ENCODE measurements around the gene ALX3.

GRCh38 chr1:110032327-110032726 lies 38.1 kb downstream of the ALX3 start:
- no peak for TF ChIP-seq CTCF (conservative IDR thresholded peaks at IDR 0.05; ENCODE audit: low read length)
- no peak for TF ChIP-seq EZH2phosphoT487 (IDR thresholded peaks at IDR 0.05; ENCODE audit: borderline replicate concordance, low read depth, low read length)

Data from OCI-LY7 (cell line).